Measurements from ENCODE around the gene MAGI2. TPM values are rescaled to one million over a fixed set of nuclear protein-coding genes. Genes with fewer than 3 reads are reported as not detected.

Gene MAGI2
- total RNA-seq, 4 donors from 2014 or later, result 0.98 to 4.8 (median 2.5) TPM

- WGBS, result 24% methylated on average over 4 of the region's 4 CpGs
- DNase-seq (ENCODE audit: low spot score in 2 of 2), result no peak
- Histone ChIP-seq H3K27me3 (no peaks in the 10 kb centered on the region), H3K4me1 (no peaks in the 10 kb centered on the region), H3K36me3 (no peaks in the 10 kb centered on the region), H3K27ac (no peak overlapping the region), H3K9me3 (no peaks in the 10 kb centered on the region), H3K4me3 (no peak overlapping the region)
- TF ChIP-seq POLR2AphosphoS5 (IDR thresholded peaks at IDR 0.05) (no peak), EP300 (IDR thresholded peaks at IDR 0.05) (no peak), POLR2A (IDR thresholded peaks at IDR 0.05) (no peak), CTCF (IDR thresholded peaks at IDR 0.05) (no peak)
Measured at GRCh38 chr7:78760620-78761355, 692.7 kb downstream of the MAGI2 start.

- Histone ChIP-seq H3K9me3 (peaks cover 3% of the 10 kb centered on the region), H3K27ac (no peak overlapping the region), H3K36me3 (no peaks in the 10 kb centered on the region), H3K27me3 (no peaks in the 10 kb centered on the region), H3K4me1 (no peaks in the 10 kb centered on the region), H3K4me3 (no peak overlapping the region)
- no peak for DNase-seq (ENCODE audit: low spot score in 2 of 2)
- no peak for TF ChIP-seq CTCF (IDR thresholded peaks at IDR 0.05)
- no peak for TF ChIP-seq POLR2A (IDR thresholded peaks at IDR 0.05)
- TF ChIP-seq POLR2AphosphoS5 (IDR thresholded peaks at IDR 0.05), result no peak
- TF ChIP-seq EP300 (IDR thresholded peaks at IDR 0.05), result no peak
Measured at GRCh38 chr7:78752554-78752953, 700.9 kb downstream of the MAGI2 start.

GRCh38 chr7:78751253-78751652, 702.2 kb downstream of the MAGI2 start:
- Histone ChIP-seq H3K27ac (no peak overlapping the region), H3K36me3 (no peaks in the 10 kb centered on the region), H3K4me3 (no peak overlapping the region), H3K27me3 (no peaks in the 10 kb centered on the region), H3K9me3 (peaks cover 3% of the 10 kb centered on the region), H3K4me1 (no peaks in the 10 kb centered on the region)
- no peak for TF ChIP-seq POLR2A (IDR thresholded peaks at IDR 0.05)
- TF ChIP-seq CTCF (IDR thresholded peaks at IDR 0.05), result no peak
- TF ChIP-seq EP300 (IDR thresholded peaks at IDR 0.05), result no peak
- TF ChIP-seq POLR2AphosphoS5 (IDR thresholded peaks at IDR 0.05), result no peak
- DNase-seq (ENCODE audit: low spot score in 2 of 2), result no peak
- WGBS, result 80% methylated on average over 4 of the region's 4 CpGs

- no peak overlapping the region for H3K27ac ChIP-seq
Measured at GRCh38 chr7:78749052-78749746, 704.3 kb downstream of the MAGI2 start.

More at GRCh38 chr7:78749052-78749746, 704.3 kb downstream of the MAGI2 start:
- Histone ChIP-seq H3K27me3 (no peaks in the 10 kb centered on the region), H3K4me1 (no peaks in the 10 kb centered on the region), H3K36me3 (no peaks in the 10 kb centered on the region), H3K9me3 (peaks cover 3% of the 10 kb centered on the region), H3K4me3 (no peak overlapping the region)
- TF ChIP-seq POLR2AphosphoS5 (IDR thresholded peaks at IDR 0.05) (no peak), POLR2A (IDR thresholded peaks at IDR 0.05) (no peak), CTCF (IDR thresholded peaks at IDR 0.05) (no peak), EP300 (IDR thresholded peaks at IDR 0.05) (no peak)
- WGBS, result 73% methylated on average over 5 of the region's 5 CpGs
- DNase-seq (ENCODE audit: low spot score in 2 of 2), result no peak

Data from suprapubic skin (tissue), 4 donors.